Stimulated activated memory B cell treated with anti-CD40 and anti-IgM and Interleukin-4, amounts not matched to agents 10 μg/mL and 1 μg/mL and 100 μg/mL, for 72 hours (primary cell): ENCODE results near the gene NT5DC2.
"Not testable (repeated sequence)": the region's sequence is repeated elsewhere in the genome, so short reads cannot be mapped to it uniquely, and the experiment has no call there.

ENCODE experiments used
- ATAC-seq: fragments of 150-1000 bp; cut with Tn5 transposase; 2 replicates; pipeline ENCODE4 v1.10.0; 2021
- H3K27ac Mint-ChIP-seq: one replicate; pipeline ENCODE4 v1.8.0; 2022; ENCODE audit warnings: mild to moderate bottlenecking, mixed read lengths
- H3K27me3 Mint-ChIP-seq: one replicate; pipeline ENCODE4 v1.8.0; 2022; ENCODE audit warnings: mixed read lengths
- H3K36me3 Mint-ChIP-seq: one replicate; pipeline ENCODE4 v1.8.0; 2022; ENCODE audit warnings: mixed read lengths
- H3K4me1 Mint-ChIP-seq: one replicate; pipeline ENCODE4 v1.8.0; 2022; ENCODE audit warnings: mixed read lengths
- H3K4me3 Mint-ChIP-seq: one replicate; pipeline ENCODE4 v1.8.0; 2022; ENCODE audit warnings: mild to moderate bottlenecking, moderate library complexity, mixed read lengths
- H3K9me3 Mint-ChIP-seq: one replicate; pipeline ENCODE4 v1.8.0; 2022; ENCODE audit warnings: mixed read lengths

Gene NT5DC2

DNA sequence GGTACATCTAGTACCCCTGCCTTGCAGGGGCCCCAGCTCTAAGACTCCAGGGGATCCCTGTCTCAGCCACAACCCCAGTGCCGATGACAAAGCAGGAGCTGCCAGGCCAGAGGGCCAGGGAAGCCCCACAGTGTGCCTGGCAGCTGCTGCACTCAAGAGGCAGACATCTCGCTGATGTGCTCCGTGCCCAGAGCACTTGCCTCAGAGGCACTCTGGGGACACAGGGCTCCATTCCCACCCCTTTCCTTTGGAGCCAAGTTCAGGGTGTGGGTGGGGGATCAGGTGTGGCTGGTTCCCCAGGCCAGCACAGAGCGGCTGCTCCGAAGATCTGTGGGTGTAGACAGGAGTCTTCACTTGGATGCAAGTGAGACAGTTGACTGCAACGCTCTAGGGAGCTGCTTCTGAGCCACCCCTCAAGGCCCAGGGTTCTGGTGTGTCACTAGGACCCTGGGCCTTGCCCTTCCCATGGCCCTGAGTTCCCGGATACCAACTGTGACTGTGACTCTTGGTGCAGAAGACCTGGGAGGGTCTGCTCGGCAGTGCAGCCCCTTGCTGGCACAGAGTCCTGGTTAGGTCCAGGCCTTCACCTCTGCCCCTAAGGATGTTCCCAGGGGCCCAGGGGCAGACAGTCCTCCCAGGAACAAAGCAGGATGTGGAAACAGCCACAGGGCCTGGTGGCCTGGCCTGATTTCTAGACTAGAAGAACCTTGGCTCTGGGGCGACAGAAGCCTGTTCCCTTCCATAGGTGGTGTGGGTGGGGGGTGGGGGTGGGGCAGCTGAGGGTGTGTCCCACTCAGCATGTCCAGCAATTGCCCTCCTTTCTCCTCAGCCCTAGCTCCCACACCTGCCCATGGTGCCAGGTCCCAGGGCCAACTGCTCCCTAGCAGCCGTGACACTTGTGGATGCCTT, 2.5 kb downstream of the NT5DC2 start:
- H3K27me3 Mint-ChIP-seq: no peaks in the 10 kb centered on the region
- ATAC-seq: no peak
- H3K4me1 Mint-ChIP-seq: peaks cover 20% of the 10 kb centered on the region
- no peak overlapping the region for H3K27ac Mint-ChIP-seq
- H3K36me3 Mint-ChIP-seq: no peaks in the 10 kb centered on the region
- H3K4me3 Mint-ChIP-seq: no peak overlapping the region
- no peaks in the 10 kb centered on the region for H3K9me3 Mint-ChIP-seq

DNA sequence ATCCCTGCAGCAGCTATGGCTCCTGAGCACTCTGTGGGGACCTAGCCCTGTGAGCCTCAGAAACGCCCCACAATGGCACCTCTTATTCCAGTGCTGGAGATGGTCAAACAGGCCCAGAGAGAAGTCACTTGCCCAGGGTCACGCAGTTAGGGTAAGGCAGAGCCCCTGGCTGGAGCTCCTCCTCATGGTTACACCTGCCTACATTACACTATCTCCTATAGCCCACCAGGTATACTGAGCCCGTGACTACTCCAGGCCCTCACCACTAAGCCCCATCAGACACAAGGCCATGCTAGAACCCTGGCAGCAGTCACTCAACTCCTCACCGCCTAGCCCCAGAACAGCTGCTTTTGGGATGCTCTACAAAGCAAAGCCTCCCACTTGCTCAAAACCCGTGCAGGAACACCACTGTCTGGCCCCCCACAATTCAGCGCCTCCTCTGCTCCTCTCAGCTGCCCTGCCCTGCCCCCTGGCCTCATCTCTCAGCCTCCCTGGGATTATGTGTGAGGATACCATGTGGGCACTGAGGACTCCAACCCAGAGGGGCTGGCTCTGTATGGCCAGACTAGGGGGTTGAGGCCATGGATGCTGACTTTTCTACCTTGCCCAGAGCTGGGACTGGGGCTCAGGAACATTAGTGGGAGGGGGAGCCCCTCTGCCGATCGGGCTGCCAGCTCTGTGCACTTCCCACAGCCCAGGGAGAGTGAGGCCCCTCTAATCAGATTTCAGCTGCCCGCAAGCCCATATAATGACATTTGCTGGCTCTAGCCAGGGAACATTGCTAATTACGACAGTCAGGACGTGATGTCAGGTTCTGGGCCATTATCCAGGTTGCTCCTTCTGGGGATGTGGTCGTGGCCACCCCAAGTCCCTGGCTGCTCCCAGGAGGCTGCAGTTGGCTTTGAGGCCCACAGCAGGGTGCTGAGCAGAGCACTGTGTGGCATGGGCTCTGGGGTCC, 4.0 kb downstream of the NT5DC2 start:
- H3K27ac Mint-ChIP-seq: no peak overlapping the region
- no peaks in the 10 kb centered on the region for H3K9me3 Mint-ChIP-seq
- no peak overlapping the region for H3K4me3 Mint-ChIP-seq
- H3K36me3 Mint-ChIP-seq: no peaks in the 10 kb centered on the region
- no peaks in the 10 kb centered on the region for H3K27me3 Mint-ChIP-seq
- no peak for ATAC-seq
- peaks cover 14% of the 10 kb centered on the region for H3K4me1 Mint-ChIP-seq

DNA sequence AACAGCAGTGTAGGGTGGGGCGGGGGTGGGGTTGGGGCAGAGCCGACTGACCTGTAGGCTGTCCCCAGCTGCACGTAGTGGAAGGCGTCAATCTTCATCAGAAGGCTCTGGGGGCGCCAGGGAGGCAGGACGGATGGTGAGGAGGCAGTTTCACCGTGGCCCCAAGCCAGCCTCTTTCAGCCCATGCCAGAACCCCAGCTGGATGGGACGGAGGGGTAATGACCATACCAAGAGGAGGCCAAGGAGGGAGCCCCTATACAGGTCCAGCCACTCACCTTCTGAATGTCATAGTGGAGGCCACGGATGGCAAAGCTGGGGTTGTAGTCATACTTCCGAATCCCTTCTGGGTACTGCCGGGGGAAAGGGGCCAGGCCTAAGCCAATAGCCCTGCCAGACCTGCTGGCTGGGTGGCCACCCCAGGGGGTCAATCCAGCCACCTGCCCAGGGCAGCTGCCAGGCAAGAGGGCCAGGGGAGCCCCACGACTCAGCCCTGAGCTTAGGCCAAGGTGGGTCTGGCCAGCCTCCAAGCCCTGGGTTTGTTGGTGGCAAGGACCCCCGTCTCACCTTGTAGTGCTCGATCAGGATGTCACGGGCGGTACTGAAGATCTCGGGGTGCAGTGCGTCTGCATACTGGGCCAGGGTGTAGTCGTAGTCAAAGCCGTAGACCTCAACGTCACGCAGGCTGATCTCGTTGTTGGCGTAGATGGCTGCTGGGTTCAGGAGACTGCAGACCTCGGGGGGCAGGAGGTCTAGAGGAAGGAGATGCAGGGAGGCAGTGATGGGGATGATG, 4.9 kb downstream of the NT5DC2 start:
- H3K9me3 Mint-ChIP-seq: no peaks in the 10 kb centered on the region
- H3K36me3 Mint-ChIP-seq: no peaks in the 10 kb centered on the region
- peaks cover 8% of the 10 kb centered on the region for H3K4me1 Mint-ChIP-seq
- H3K27me3 Mint-ChIP-seq: no peaks in the 10 kb centered on the region
- no peak for ATAC-seq
- H3K4me3 Mint-ChIP-seq: no peak overlapping the region
- no peak overlapping the region for H3K27ac Mint-ChIP-seq

DNA sequence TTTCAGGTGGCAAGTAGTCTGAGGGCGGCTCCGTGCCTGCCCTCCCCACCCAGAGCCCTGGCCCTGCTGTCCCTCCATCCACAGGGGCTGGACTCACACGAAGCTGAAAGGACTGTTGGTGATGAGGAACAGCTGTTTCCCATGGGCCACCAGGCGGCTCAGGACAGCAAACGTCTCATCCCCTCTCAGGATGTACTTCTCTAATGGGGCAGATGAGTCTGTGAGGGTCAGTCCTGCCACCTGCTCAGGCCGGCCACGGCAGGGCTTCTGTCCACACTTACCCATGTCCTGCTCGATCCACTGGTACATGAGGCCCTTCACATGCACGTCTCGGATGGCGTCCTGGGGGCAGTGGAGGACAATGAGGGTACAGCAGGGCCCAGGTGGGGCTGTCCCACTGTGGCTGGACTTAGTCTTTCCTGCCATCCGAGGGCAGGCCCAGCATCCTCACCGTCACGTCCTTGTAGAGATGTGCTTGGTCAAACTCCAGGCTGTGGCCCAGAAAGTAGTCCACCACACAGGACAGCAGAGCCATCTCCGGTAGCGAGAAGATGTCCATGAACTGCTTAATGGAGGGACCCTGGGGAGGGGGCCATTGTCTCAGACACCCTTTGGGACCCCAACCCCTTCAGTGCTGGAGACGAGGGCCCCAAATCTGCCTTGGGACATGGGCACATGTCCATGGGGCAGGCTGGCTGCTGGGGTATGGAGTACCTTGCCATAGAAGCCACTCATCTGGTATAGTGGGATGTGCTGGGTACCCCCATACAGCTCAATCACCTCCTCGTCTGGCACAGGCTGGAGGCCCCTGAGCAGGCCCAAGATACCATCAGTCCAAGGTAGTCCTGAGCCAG, 5.7 kb downstream of the NT5DC2 start:
- ATAC-seq: no peak
- Mint-ChIP-seq H3K27ac (no peak overlapping the region), H3K36me3 (no peaks in the 10 kb centered on the region), H3K27me3 (no peaks in the 10 kb centered on the region), H3K4me1 (peaks cover 8% of the 10 kb centered on the region), H3K9me3 (no peaks in the 10 kb centered on the region), H3K4me3 (no peak overlapping the region)

DNA sequence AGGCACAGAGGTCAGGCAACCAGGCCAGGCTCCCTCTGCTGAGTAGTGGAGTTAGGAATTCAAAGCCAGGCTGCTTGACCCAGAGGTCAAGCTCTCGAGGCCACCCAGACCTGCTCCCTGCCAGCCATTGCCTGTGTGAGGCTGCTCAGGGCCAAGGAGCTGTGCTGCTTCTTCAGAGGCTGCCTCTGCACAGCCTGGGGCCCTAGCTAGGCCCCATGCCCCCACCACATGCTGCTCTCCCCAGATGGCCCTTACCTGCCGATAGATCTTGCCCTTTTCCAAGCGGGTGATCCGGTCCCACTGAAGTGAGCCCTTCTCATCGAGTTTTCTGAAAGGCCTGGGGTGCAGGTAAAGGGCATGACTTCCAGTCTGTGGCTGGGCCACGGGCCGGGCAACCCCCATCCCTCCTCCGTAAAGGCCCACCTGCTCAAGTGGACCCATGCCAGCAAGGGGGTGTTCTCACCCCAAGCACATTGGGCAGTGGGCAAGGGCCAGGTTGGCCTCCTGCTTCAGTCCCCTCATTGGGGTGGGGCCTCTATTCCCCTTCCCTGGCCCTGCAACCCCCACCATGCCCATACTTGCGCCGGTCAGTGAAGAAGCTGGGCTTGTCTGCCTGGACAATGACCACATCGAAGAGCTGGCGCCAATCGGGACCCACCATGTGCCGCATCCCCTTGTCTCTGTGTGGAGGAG, 6.5 kb downstream of the NT5DC2 start:
- no peak overlapping the region for H3K27ac Mint-ChIP-seq
- peaks cover under 1% of the 10 kb centered on the region for H3K4me1 Mint-ChIP-seq
- H3K36me3 Mint-ChIP-seq: no peaks in the 10 kb centered on the region
- no peaks in the 10 kb centered on the region for H3K9me3 Mint-ChIP-seq
- H3K4me3 Mint-ChIP-seq: no peak overlapping the region
- no peaks in the 10 kb centered on the region for H3K27me3 Mint-ChIP-seq
- no peak for ATAC-seq

DNA sequence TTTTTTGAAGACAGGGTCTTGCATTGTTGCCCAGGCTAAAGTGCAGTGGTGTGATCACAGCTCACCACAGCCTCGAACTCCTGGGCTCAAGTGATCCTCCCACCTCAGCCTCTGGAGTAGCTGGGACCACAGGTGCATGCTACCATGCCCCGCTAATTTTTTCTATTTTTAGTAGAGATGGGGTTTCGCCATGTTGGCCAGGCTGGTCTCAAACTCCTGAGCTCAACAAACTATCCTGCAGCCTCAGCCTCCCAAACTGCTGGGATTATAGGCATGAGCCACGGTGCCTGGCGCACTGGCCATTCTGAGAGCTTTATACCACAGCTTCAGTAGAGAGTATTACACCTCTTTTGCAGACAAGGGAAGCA, 7.0 kb downstream of the NT5DC2 start:
- H3K27me3 Mint-ChIP-seq, H3K36me3 Mint-ChIP-seq, H3K27ac Mint-ChIP-seq, ATAC-seq, H3K9me3 Mint-ChIP-seq, H3K4me3 Mint-ChIP-seq, H3K4me1 Mint-ChIP-seq: not testable (repeated sequence)

DNA sequence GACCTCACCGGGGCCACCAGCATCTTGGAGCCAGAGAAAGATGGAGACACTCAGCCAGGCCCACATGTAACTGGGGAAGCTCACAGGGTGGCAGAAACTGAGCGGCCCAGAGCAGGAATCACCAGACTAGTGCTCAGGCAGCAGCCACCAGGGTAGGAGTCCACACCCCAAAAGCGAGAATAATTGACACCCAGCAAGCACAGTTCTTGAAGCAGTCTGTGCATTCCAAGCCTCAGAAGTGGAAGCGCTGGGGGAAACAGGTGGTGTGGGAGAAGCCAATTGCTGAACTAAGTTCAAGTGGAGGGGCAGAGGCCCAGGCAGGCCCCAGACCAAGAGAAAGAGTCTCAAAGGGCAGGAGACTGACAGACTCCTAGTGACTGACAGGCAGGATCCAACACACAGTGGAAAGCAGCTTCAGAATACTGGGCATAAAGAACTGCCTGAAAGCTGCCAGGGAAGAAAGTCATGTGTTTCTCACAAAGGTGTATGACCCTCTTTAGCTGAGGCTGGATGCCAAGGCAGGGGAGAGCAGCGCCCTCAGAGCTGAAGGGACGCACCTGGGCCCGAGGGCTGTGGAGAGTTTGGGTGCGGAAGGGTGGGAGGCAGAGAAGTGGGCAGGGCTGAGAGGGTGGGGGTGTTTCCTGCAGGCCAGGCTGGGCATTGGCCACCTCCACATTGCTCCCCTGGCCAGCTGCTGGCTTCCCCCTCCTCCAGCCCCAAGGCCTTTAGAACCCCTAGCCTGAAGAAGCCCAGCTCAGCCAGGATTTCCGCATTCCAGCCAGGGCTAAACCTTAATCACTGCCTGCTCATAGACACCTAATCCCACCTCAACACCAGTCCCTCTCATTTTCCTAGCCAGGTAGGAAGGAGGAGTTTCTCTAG, 7.7 kb downstream of the NT5DC2 start:
- H3K4me1 Mint-ChIP-seq: no peaks in the 10 kb centered on the region
- no peaks in the 10 kb centered on the region for H3K27me3 Mint-ChIP-seq
- no peaks in the 10 kb centered on the region for H3K9me3 Mint-ChIP-seq
- ATAC-seq: no peak
- H3K36me3 Mint-ChIP-seq: no peaks in the 10 kb centered on the region
- H3K4me3 Mint-ChIP-seq: no peak overlapping the region
- H3K27ac Mint-ChIP-seq: no peak overlapping the region

DNA sequence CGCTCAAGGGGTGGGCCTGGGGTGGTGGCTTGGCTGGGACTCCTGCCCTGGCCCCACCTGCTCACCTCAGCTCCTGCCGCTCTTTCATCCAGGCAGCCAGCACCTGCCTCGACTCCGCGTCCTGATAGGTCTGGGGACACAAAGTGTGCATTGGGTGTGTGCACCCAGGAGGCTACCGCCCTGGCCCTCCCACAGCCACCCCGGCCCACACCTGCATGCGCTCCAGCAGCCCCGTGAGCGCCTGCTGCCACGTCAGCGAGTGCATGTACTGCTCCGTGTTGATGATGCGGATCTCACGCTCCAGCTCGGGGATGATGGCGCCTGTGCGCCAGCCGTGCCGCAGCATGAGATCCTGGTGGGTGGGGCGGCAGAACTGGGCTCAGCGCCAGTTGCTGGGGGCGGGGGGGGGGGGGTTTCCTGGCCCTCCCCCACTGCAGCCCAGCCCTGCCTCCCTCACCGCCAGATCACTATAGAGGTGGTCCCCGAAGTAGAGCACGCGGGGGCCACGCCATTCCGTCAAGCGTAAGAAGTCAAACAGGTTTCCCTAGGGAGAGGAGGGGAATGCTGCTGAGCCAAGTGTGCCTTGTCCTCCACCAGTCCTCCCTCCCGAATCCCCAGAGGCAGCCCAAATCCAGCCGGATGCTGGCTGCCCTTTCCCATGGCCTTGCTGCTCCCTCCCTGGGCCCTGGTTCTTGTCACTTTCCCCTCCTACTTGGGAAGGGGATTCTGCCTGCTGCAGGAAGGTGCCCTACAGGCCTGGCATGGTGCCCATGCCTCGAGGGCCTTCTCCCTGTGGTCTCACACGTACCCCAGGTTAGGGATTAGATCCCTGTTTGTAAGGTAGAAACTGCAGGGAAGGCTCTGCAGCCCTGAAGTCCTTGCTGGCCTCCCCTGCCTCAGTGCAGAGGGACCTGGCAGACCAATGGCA, 8.6 kb downstream of the NT5DC2 start:
- Mint-ChIP-seq H3K4me1 (no peaks in the 10 kb centered on the region), H3K4me3 (no peak overlapping the region), H3K27ac (no peak overlapping the region), H3K9me3 (no peaks in the 10 kb centered on the region), H3K27me3 (no peaks in the 10 kb centered on the region), H3K36me3 (no peaks in the 10 kb centered on the region)
- no peak for ATAC-seq

DNA sequence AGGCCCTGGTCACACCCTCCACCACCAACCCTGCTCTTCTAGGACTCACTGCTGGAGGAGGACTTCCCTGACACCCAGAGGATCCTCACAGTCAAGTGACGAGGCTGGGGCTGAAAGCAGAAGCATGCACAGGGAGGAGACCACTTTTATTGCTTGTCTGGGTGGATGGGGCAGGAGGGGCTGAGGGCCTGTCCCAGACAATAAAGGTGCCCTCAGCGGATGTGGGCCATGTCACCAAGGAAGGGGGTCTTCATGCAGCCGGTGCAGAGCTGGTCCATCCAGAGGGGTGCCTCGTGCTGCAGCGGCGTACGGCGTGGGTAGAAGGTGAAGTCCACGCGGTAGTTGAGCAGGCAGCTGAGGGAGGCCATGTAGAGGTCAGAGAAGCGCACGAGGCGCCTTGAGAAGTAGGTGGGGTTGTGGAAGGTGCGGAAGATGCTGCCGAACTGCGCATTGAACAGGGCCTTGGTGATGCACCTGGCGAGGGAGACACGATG, 9.4 kb downstream of the NT5DC2 start:
- Mint-ChIP-seq H3K9me3 (no peaks in the 10 kb centered on the region), H3K27me3 (no peaks in the 10 kb centered on the region), H3K27ac (no peak overlapping the region), H3K36me3 (no peaks in the 10 kb centered on the region), H3K4me1 (no peaks in the 10 kb centered on the region), H3K4me3 (no peak overlapping the region)
- no peak for ATAC-seq

DNA sequence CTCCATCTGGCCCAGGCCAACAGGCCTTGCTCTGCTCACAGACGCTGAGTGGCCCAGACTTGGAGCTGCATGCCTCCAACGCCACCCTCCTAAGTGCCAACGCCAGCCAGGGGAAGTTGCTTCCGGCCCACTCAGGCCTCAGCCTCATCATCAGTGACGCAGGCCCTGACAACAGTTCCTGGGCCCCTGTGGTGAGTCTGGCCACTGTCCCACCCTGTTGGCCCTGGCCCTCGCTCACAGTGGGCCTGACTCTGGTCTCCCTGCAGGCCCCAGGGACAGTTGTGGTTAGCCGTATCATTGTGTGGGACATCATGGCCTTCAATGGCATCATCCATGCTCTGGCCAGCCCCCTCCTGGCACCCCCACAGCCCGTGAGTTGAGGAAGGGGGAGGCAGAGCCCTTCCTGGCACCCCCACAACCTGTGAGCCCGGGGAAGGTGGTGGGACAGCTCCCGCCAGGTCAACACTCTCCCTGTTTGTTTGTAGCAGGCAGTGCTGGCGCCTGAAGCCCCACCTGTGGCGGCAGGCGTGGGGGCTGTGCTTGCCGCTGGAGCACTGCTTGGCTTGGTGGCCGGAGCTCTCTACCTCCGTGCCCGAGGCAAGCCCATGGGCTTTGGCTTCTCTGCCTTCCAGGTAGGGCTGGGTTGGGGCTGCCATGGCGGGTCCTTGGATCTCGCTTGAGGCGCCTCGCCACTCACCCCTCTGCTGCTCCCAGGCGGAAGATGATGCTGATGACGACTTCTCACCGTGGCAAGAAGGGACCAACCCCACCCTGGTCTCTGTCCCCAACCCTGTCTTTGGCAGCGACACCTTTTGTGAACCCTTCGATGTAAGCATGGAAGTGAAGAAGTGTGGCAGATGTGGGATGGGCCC, 10.0 kb downstream of the NT5DC2 start:
- no peak overlapping the region for H3K4me3 Mint-ChIP-seq
- no peak overlapping the region for H3K27ac Mint-ChIP-seq
- H3K27me3 Mint-ChIP-seq: no peaks in the 10 kb centered on the region
- H3K4me1 Mint-ChIP-seq: no peaks in the 10 kb centered on the region
- no peaks in the 10 kb centered on the region for H3K36me3 Mint-ChIP-seq
- no peaks in the 10 kb centered on the region for H3K9me3 Mint-ChIP-seq
- ATAC-seq: no peak

DNA sequence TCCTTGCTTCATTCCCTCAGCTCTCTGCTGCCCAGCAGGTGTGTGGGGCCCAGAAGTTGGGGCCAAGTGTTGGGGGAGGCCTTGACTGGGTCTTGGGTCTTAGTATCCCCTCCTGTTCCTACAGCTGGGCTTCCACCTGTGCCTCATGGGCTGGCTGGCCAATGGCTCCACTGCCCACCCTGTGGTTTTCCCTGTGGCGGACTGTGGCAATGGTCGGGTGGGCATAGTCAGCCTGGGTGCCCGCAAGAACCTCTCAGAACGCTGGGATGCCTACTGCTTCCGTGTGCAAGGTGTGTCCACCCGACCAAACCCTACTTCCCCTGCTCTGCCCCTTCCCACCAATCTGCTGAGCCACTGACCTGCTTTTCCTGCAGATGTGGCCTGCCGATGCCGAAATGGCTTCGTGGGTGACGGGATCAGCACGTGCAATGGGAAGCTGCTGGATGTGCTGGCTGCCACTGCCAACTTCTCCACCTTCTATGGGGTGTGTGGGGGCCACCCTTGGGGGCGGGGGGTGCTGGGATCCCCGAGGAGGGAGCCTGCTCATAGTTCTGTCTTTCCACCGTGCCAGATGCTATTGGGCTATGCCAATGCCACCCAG, 10.9 kb downstream of the NT5DC2 start:
- Mint-ChIP-seq H3K27ac (no peak overlapping the region), H3K4me3 (no peak overlapping the region), H3K4me1 (no peaks in the 10 kb centered on the region), H3K27me3 (no peaks in the 10 kb centered on the region), H3K9me3 (no peaks in the 10 kb centered on the region), H3K36me3 (no peaks in the 10 kb centered on the region)
- no peak for ATAC-seq
